LHCN-M2 (cell line): Measurements from ENCODE around the gene DUSP9. TPM values are rescaled to one million over a fixed set of nuclear protein-coding genes. Genes with fewer than 3 reads are reported as not detected.
"Not testable (repeated sequence)": the region's sequence is repeated elsewhere in the genome, so short reads cannot be mapped to it uniquely, and the experiment has no call there.

Experiments
- DNase-seq: peaks from one replicate; pipeline ENCODE4 v3.0.0-alpha.2; 2012; ENCODE audit warnings: low read depth
- total RNA-seq: library from RNA; depleted of rRNA; stranded (reverse); fragments of >200 nt; gene quantifications from 2 replicates; pipeline ENCODE4 v1.2.3, GENCODE V29; 2014

The DUSP9 gene
- total RNA-seq, 1 experiment from 2014 or later = not detected

GRCh38 chrX:153689654-153690465 lies 42.9 kb downstream of the DUSP9 start:
- DNase-seq = no peak

DNA sequence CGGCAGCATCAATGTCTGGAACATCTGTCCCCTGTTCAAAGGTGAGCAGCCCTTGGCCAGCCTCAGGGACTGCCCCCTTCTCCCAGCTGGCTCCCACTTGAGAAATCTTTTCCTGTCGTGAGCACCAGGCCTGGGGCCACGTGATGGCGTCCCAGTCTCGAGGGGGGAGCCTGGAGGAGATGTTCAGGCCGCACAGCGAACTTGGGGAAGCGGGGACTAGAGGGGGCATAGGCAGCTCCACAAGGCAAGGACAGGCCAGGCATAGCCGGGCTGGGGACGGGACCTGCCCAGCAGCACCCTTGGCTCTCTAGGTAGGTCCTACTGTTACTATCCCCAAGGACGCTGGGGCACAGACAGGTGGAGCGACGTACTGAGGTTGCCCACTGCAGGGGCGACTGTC lies 43.5 kb downstream of the DUSP9 start:
- DNase-seq = no peak

DNA sequence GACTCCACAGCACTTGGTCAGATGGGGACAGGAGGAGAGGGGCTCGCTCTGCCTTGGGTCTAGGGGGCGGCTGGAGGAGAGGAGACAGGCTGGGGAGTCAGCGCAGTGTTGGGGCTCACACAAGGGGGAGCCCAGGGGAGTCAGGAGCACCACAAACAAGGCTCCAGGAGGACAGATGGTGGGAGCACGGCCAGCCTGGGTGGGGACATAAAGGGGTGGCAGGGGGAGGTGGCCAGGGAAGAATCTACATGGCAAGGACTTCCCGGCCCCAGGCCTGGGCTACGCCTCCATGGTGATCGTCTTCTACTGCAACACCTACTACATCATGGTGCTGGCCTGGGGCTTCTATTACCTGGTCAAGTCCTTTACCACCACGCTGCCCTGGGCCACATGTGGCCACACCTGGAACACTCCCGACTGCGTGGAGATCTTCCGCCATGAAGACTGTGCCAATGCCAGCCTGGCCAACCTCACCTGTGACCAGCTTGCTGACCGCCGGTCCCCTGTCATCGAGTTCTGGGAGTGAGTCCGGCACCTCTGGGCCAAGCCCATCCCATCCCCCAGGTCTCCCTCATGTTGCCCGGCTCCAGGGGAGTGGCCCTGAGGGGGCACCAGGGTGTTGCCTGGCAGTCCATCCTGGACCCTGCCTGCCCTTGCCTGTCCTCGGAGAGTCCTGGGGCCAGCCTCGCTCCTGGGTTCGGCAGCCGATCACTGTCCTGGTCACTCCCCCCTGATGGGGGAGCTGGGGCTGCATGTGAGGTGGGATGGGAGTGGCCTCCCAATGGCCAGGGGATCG lies 44.2 kb downstream of the DUSP9 start:
- not testable (repeated sequence) for DNase-seq

DNA sequence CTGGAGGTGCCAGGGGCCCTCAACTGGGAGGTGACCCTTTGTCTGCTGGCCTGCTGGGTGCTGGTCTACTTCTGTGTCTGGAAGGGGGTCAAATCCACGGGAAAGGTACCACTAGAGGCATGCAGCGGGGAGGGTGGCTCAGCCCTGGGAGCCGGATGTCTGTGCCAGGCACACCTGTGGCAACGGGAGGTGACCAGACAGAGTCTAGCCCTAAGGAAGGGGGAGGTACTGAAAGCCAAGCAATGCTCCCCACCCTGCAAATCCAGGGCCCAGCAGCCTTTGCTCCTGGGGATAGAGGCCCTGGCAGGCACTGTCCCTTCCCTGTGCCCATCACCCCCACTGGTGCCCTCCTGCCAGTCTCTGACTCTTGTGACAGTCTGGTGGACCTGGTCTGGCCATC lies 45.0 kb downstream of the DUSP9 start:
- DNase-seq = no peak

- no peak for DNase-seq
Measured at GRCh38 chrX:153692611-153693156, 45.7 kb downstream of the DUSP9 start.

DNA sequence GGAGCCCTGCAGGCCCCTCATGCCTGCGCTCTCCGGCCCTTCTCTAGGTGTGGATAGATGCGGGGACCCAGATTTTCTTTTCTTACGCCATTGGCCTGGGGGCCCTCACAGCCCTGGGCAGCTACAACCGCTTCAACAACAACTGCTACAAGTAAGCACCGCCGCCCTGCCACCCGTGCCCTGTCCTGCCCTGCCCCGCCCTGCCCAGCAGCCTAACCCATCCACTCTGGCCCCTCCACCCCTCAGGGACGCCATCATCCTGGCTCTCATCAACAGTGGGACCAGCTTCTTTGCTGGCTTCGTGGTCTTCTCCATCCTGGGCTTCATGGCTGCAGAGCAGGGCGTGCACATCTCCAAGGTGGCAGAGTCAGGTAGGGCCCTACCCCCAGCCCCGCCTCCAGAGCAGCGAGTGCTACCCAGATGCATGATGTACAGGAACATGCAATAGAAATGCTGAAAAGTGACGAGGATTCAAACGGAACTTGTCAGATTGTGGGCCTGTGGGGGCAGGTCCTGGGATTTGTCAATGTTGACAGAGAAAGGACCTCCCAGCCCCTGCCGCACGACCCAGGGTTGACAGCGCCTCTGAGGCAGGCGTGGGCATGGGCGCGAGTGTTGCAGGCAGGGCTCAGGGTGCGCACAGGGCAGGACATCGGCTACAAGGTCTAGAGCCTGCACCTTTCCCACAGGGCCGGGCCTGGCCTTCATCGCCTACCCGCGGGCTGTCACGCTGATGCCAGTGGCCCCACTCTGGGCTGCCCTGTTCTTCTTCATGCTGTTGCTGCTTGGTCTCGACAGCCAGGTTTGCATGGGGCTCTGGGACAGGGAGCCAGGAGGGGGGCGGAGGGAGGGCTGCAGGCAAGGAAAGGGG lies 46.4 kb downstream of the DUSP9 start:
- DNase-seq = no peak

DNA sequence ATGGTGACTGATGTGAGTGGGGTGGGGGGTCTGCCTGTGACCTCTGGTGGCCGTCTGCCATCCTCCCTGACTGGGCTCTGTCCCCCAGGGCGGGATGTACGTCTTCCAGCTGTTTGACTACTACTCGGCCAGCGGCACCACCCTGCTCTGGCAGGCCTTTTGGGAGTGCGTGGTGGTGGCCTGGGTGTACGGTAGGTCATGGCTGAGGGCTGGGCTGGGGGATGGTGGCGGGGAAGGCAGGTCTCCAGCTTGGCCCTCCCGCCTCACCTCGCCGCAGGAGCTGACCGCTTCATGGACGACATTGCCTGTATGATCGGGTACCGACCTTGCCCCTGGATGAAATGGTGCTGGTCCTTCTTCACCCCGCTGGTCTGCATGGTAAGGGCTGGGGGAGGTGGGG lies 47.3 kb downstream of the DUSP9 start:
- DNase-seq = not testable (repeated sequence)

- DNase-seq = no peak
Measured at GRCh38 chrX:153694687-153695270, 47.8 kb downstream of the DUSP9 start.

- no peak for DNase-seq
Measured at GRCh38 chrX:153696100-153696499, 49.1 kb downstream of the DUSP9 start.

- DNase-seq = not testable (repeated sequence)
Measured at GRCh38 chrX:153696538-153696937, 49.5 kb downstream of the DUSP9 start.

DNA sequence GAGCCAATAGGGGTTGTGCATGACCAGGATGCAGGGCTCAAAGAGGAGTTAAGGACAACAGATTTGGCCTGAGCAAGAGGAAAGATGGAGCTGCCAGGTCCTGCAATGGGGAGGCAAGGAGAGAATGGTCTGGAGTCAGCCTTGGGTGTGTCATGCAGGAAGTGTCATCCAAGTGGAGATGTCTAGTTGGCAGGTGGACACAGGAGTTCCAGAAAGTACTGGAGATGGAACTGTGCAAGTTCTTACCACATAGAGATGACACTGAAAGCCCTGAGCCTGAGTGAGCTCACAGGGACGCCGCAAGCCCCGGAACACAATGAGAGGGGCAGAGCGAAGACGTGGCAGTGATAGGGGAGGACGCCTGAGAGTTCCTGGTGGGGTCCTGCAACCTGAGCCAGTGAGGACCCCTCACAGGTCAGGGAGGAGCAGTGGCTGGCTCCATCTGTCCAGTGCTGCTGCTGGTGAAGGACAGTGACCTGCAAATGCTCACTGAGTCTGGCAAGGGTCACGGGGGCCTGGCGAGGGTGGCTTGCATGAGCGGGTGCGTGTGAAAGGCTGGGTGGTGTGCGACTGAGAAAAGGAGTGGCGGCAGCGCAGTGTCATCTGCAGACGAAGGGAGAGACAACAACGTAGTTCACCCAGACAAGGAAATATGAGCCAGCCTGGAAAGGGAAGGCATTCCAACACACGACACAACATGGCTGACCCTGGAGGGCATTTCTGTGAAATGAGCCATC lies 50.2 kb downstream of the DUSP9 start:
- DNase-seq = not testable (repeated sequence)

DNA sequence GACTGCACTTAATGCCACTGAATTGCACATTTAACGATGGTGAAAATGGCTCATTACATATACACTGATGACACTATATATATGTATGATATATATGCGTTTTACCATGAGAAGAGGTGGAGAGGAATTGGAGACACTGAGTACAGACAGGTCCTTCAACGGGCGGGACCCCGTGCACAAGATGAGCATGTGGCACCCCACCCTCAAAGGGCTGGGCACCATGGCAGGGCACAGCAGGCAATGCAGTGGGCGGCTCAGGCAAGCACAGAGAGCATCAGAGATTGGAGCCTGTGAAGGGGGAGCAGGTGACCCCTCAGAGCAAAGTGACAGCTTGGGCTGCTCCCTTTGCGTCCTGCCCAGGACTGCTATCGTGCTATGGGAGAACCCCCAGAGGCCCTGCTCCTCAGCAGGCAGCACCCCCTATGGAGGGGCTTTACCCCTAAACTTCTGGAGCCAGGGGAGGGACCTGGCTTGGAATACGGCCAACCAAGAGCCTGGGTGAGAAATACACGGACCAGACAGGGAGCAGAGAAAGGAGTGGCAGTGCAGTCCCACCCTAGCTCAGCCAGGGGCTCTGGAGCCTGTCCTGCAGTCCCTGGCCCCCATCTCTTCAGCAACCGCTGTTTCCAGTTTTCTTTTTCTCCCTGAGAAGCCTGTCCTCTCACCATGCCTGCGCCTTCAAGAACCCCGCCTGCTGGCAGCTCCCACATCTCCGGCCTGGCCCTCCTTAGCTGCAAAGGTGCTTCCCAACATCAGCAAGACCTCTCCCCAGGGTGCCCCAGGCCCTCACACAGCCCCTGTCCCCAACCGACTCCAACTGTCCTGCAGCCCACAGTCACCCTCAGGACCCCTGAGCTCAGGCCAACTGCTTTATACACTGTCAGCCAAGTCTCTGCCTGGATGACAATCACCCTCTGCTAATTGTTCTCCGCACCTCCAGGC lies 51.2 kb downstream of the DUSP9 start:
- DNase-seq = no peak

DNA sequence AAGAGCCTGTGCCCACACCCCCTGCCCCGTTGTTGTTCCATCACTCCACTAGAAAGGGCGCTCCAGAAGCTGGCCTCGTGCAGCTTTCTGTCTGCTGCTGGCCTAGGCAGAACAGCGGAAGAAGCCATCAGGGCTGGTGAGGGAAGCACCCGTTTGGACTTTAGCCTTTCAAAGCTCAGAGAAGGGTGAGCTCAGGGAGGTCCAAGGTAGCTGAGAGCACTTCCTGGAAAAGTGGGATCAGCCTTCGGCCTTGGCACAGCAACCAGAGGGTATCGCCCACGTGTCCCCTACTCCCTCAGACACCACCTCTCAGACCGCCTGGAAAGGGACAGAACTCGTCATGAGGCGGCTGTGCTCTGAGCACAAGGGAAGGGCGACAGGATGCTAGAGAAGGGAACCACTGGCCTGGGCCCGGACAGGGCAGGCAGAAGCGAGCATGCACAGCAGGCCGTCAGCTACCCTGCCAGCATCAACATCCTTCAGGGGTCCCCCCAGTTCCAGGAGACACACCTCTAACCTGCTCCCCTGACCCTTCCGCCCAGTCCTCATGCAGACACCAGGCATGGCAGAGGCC lies 52.3 kb downstream of the DUSP9 start:
- DNase-seq = not testable (repeated sequence)

GRCh38 chrX:153699784-153700371 lies 52.9 kb downstream of the DUSP9 start:
- not testable (repeated sequence) for DNase-seq

GRCh38 chrX:153700376-153700945 lies 53.5 kb downstream of the DUSP9 start:
- DNase-seq = no peak
